GM21528 (cell line): ENCODE data around the gene ROCK2.

Experiments
- ATAC-seq: cut with Tn5 transposase; IDR thresholded peaks from one replicate; pipeline ENCODE4 v1.9.1; 2021; ENCODE audit warnings: mild to moderate bottlenecking, moderate library complexity; ENCODE audit not compliant: unreplicated experiment, low FRiP score

ROCK2 gene

GRCh38 chr2:11133238-11133935, 211.0 kb downstream of the ROCK2 start:
- ATAC-seq: no peak

GRCh38 chr2:11132036-11132671, 212.3 kb downstream of the ROCK2 start:
- no peak for ATAC-seq

GRCh38 chr2:11131166-11131920, 213.1 kb downstream of the ROCK2 start:
- no peak for ATAC-seq
